ENCODE results near the gene IFT43.
"Not testable (repeated sequence)": the region's sequence is repeated elsewhere in the genome, so short reads cannot be mapped to it uniquely, and the experiment has no call there.

Gene IFT43

GRCh38 chr14:76009627-76010026, 24.1 kb downstream of the IFT43 start:
- H3K9me3 ChIP-seq (ENCODE audit: control insufficient read depth in 5 of 5, low read length in 5 of 5); H3K4me3 ChIP-seq (ENCODE audit: low read depth in 1 of 5, low read length in 5 of 5); H3K9ac ChIP-seq (ENCODE audit: low read length in 5 of 5); H3K27me3 ChIP-seq (ENCODE audit: control insufficient read depth in 5 of 5, insufficient read depth in 4 of 5, low read length in 5 of 5); H3K27ac ChIP-seq (ENCODE audit: low read depth, low read length): not testable (repeated sequence)
- H3K36me3 ChIP-seq (ENCODE audit: control insufficient read depth in 5 of 5, insufficient read depth in 5 of 5, low read length in 5 of 5), result peaks cover 22 to 64% (median 37%) of the 10 kb centered on the region in 5 donors
- H3K4me1 ChIP-seq (ENCODE audit: control insufficient read depth in 5 of 5, insufficient read depth in 5 of 5, low read length in 5 of 5), result peaks cover 0 to 11% (median 6%) of the 10 kb centered on the region in 5 donors

GRCh38 chr14:76011930-76012329, 26.4 kb downstream of the IFT43 start:
- Histone ChIP-seq H3K27me3 (ENCODE audit: control insufficient read depth in 5 of 5, insufficient read depth in 4 of 5, low read length in 5 of 5) (no peaks in the 10 kb centered on the region), H3K36me3 (ENCODE audit: control insufficient read depth in 5 of 5, insufficient read depth in 5 of 5, low read length in 5 of 5) (peaks cover 13 to 52% (median 25%) of the 10 kb centered on the region in 5 donors), H3K4me3 (ENCODE audit: low read depth in 1 of 5, low read length in 5 of 5) (no peak overlapping the region), H3K9ac (ENCODE audit: low read length in 5 of 5) (no peak overlapping the region), H3K9me3 (ENCODE audit: control insufficient read depth in 5 of 5, low read length in 5 of 5) (no peaks in the 10 kb centered on the region), H3K4me1 (ENCODE audit: control insufficient read depth in 5 of 5, insufficient read depth in 5 of 5, low read length in 5 of 5) (peaks cover 0 to 11% (median 6%) of the 10 kb centered on the region in 5 donors), H3K27ac (ENCODE audit: low read depth, low read length) (no peak overlapping the region)

- Histone ChIP-seq H3K4me3 (ENCODE audit: low read depth in 1 of 5, low read length in 5 of 5) (no peak overlapping the region), H3K27ac (ENCODE audit: low read depth, low read length) (no peak overlapping the region), H3K36me3 (ENCODE audit: control insufficient read depth in 5 of 5, insufficient read depth in 5 of 5, low read length in 5 of 5) (peaks cover 13 to 47% (median 21%) of the 10 kb centered on the region in 5 donors), H3K9ac (ENCODE audit: low read length in 5 of 5) (no peak overlapping the region), H3K4me1 (ENCODE audit: control insufficient read depth in 5 of 5, insufficient read depth in 5 of 5, low read length in 5 of 5) (peaks cover 0 to 11% (median 6%) of the 10 kb centered on the region in 5 donors), H3K27me3 (ENCODE audit: control insufficient read depth in 5 of 5, insufficient read depth in 4 of 5, low read length in 5 of 5) (no peaks in the 10 kb centered on the region), H3K9me3 (ENCODE audit: control insufficient read depth in 5 of 5, low read length in 5 of 5) (no peaks in the 10 kb centered on the region)
Observed at GRCh38 chr14:76012354-76012753, 26.8 kb downstream of the IFT43 start.

- Histone ChIP-seq H3K36me3 (ENCODE audit: control insufficient read depth in 5 of 5, insufficient read depth in 5 of 5, low read length in 5 of 5) (peaks cover 8 to 25% (median 18%) of the 10 kb centered on the region in 5 donors), H3K4me1 (ENCODE audit: control insufficient read depth in 5 of 5, insufficient read depth in 5 of 5, low read length in 5 of 5) (peaks cover 0 to 11% (median 6%) of the 10 kb centered on the region in 5 donors), H3K9me3 (ENCODE audit: control insufficient read depth in 5 of 5, low read length in 5 of 5) (peaks cover 0 to 3% (median 0%) of the 10 kb centered on the region in 5 donors), H3K9ac (ENCODE audit: low read length in 5 of 5) (no peak overlapping the region), H3K27ac (ENCODE audit: low read depth, low read length) (no peak overlapping the region), H3K27me3 (ENCODE audit: control insufficient read depth in 5 of 5, insufficient read depth in 4 of 5, low read length in 5 of 5) (no peaks in the 10 kb centered on the region), H3K4me3 (ENCODE audit: low read depth in 1 of 5, low read length in 5 of 5) (no peak overlapping the region)
Observed at GRCh38 chr14:76015191-76015590, 29.6 kb downstream of the IFT43 start.

- Histone ChIP-seq H3K27me3 (ENCODE audit: control insufficient read depth in 5 of 5, insufficient read depth in 4 of 5, low read length in 5 of 5) (no peaks in the 10 kb centered on the region), H3K4me1 (ENCODE audit: control insufficient read depth in 5 of 5, insufficient read depth in 5 of 5, low read length in 5 of 5) (peaks cover 0 to 11% (median 6%) of the 10 kb centered on the region in 5 donors), H3K9me3 (ENCODE audit: control insufficient read depth in 5 of 5, low read length in 5 of 5) (peaks cover 0 to 4% (median 0%) of the 10 kb centered on the region in 5 donors), H3K4me3 (ENCODE audit: low read depth in 1 of 5, low read length in 5 of 5) (no peak overlapping the region), H3K36me3 (ENCODE audit: control insufficient read depth in 5 of 5, insufficient read depth in 5 of 5, low read length in 5 of 5) (peaks cover 8 to 29% (median 18%) of the 10 kb centered on the region in 5 donors), H3K9ac (ENCODE audit: low read length in 5 of 5) (no peak overlapping the region), H3K27ac (ENCODE audit: low read depth, low read length) (no peak overlapping the region)
Observed at GRCh38 chr14:76015668-76016067, 30.1 kb downstream of the IFT43 start.

- Histone ChIP-seq H3K27me3 (ENCODE audit: control insufficient read depth in 5 of 5, insufficient read depth in 4 of 5, low read length in 5 of 5) (no peaks in the 10 kb centered on the region), H3K9ac (ENCODE audit: low read length in 5 of 5) (no peak overlapping the region), H3K9me3 (ENCODE audit: control insufficient read depth in 5 of 5, low read length in 5 of 5) (peaks cover 0 to 5% (median 0%) of the 10 kb centered on the region in 5 donors), H3K4me1 (ENCODE audit: control insufficient read depth in 5 of 5, insufficient read depth in 5 of 5, low read length in 5 of 5) (no peaks in the 10 kb centered on the region), H3K27ac (ENCODE audit: low read depth, low read length) (no peak overlapping the region), H3K4me3 (ENCODE audit: low read depth in 1 of 5, low read length in 5 of 5) (no peak overlapping the region), H3K36me3 (ENCODE audit: control insufficient read depth in 5 of 5, insufficient read depth in 5 of 5, low read length in 5 of 5) (peaks cover 11 to 35% (median 20%) of the 10 kb centered on the region in 5 donors)
Observed at GRCh38 chr14:76019676-76020075, 34.1 kb downstream of the IFT43 start.

- Histone ChIP-seq H3K4me3 (ENCODE audit: low read depth in 1 of 5, low read length in 5 of 5) (no peak overlapping the region), H3K27ac (ENCODE audit: low read depth, low read length) (no peak overlapping the region), H3K36me3 (ENCODE audit: control insufficient read depth in 5 of 5, insufficient read depth in 5 of 5, low read length in 5 of 5) (peaks cover 9 to 34% (median 20%) of the 10 kb centered on the region in 5 donors), H3K4me1 (ENCODE audit: control insufficient read depth in 5 of 5, insufficient read depth in 5 of 5, low read length in 5 of 5) (no peaks in the 10 kb centered on the region), H3K9ac (ENCODE audit: low read length in 5 of 5) (no peak overlapping the region), H3K9me3 (ENCODE audit: control insufficient read depth in 5 of 5, low read length in 5 of 5) (peaks cover 0 to 5% (median 0%) of the 10 kb centered on the region in 5 donors), H3K27me3 (ENCODE audit: control insufficient read depth in 5 of 5, insufficient read depth in 4 of 5, low read length in 5 of 5) (no peaks in the 10 kb centered on the region)
Observed at GRCh38 chr14:76022991-76023390, 37.4 kb downstream of the IFT43 start.

GRCh38 chr14:76023757-76024156, 38.2 kb downstream of the IFT43 start:
- Histone ChIP-seq H3K27ac (ENCODE audit: low read depth, low read length) (no peak overlapping the region), H3K27me3 (ENCODE audit: control insufficient read depth in 5 of 5, insufficient read depth in 4 of 5, low read length in 5 of 5) (no peaks in the 10 kb centered on the region), H3K4me3 (ENCODE audit: low read depth in 1 of 5, low read length in 5 of 5) (no peak overlapping the region), H3K9me3 (ENCODE audit: control insufficient read depth in 5 of 5, low read length in 5 of 5) (peaks cover 0 to 5% (median 0%) of the 10 kb centered on the region in 5 donors), H3K36me3 (ENCODE audit: control insufficient read depth in 5 of 5, insufficient read depth in 5 of 5, low read length in 5 of 5) (peaks cover 9 to 39% (median 22%) of the 10 kb centered on the region in 5 donors), H3K4me1 (ENCODE audit: control insufficient read depth in 5 of 5, insufficient read depth in 5 of 5, low read length in 5 of 5) (no peaks in the 10 kb centered on the region), H3K9ac (ENCODE audit: low read length in 5 of 5) (no peak overlapping the region)

GRCh38 chr14:76024211-76024907, 38.8 kb downstream of the IFT43 start:
- no peaks in the 10 kb centered on the region for H3K27me3 ChIP-seq (ENCODE audit: control insufficient read depth in 5 of 5, insufficient read depth in 4 of 5, low read length in 5 of 5)
- H3K27ac ChIP-seq (ENCODE audit: low read depth, low read length), result no peak overlapping the region
- H3K4me3 ChIP-seq (ENCODE audit: low read depth in 1 of 5, low read length in 5 of 5), result no peak overlapping the region
- peaks cover 0 to 4% (median 0%) of the 10 kb centered on the region in 5 donors for H3K9me3 ChIP-seq (ENCODE audit: control insufficient read depth in 5 of 5, low read length in 5 of 5)
- peaks cover 9 to 37% (median 22%) of the 10 kb centered on the region in 5 donors for H3K36me3 ChIP-seq (ENCODE audit: control insufficient read depth in 5 of 5, insufficient read depth in 5 of 5, low read length in 5 of 5)
- H3K9ac ChIP-seq (ENCODE audit: low read length in 5 of 5), result no peak overlapping the region
- no peaks in the 10 kb centered on the region for H3K4me1 ChIP-seq (ENCODE audit: control insufficient read depth in 5 of 5, insufficient read depth in 5 of 5, low read length in 5 of 5)

GRCh38 chr14:76034566-76034965, 49.0 kb downstream of the IFT43 start:
- no peak overlapping the region for H3K9ac ChIP-seq (ENCODE audit: low read length in 5 of 5)
- H3K36me3 ChIP-seq (ENCODE audit: control insufficient read depth in 5 of 5, insufficient read depth in 5 of 5, low read length in 5 of 5), result peaks cover 6 to 32% (median 19%) of the 10 kb centered on the region in 5 donors
- H3K27ac ChIP-seq (ENCODE audit: low read depth, low read length), result no peak overlapping the region
- no peaks in the 10 kb centered on the region for H3K4me1 ChIP-seq (ENCODE audit: control insufficient read depth in 5 of 5, insufficient read depth in 5 of 5, low read length in 5 of 5)
- no peaks in the 10 kb centered on the region for H3K27me3 ChIP-seq (ENCODE audit: control insufficient read depth in 5 of 5, insufficient read depth in 4 of 5, low read length in 5 of 5)
- no peaks in the 10 kb centered on the region for H3K9me3 ChIP-seq (ENCODE audit: control insufficient read depth in 5 of 5, low read length in 5 of 5)
- H3K4me3 ChIP-seq (ENCODE audit: low read depth in 1 of 5, low read length in 5 of 5), result no peak overlapping the region
